Measurements from ENCODE around the gene FBXW11. TPM values are rescaled to one million over a fixed set of nuclear protein-coding genes. Genes with fewer than 3 reads are reported as not detected.
"Not testable (repeated sequence)": the region's sequence is repeated elsewhere in the genome, so short reads cannot be mapped to it uniquely, and the experiment has no call there.

FBXW11 gene
- total RNA-seq, 1 donor from 2014 or later = 71.6 TPM

- Histone ChIP-seq H3K4me3 (ENCODE audit: low read depth, low read length) (no peak overlapping the region), H3K36me3 (ENCODE audit: control insufficient read depth, insufficient read depth, low read length) (no peaks in the 10 kb centered on the region), H3K27me3 (ENCODE audit: control insufficient read depth, insufficient read depth, low read length) (no peaks in the 10 kb centered on the region)
- FAIRE-seq (no peak), DNase-seq (ENCODE audit: low read depth) (no peak)
- TF ChIP-seq, protein P1, sequence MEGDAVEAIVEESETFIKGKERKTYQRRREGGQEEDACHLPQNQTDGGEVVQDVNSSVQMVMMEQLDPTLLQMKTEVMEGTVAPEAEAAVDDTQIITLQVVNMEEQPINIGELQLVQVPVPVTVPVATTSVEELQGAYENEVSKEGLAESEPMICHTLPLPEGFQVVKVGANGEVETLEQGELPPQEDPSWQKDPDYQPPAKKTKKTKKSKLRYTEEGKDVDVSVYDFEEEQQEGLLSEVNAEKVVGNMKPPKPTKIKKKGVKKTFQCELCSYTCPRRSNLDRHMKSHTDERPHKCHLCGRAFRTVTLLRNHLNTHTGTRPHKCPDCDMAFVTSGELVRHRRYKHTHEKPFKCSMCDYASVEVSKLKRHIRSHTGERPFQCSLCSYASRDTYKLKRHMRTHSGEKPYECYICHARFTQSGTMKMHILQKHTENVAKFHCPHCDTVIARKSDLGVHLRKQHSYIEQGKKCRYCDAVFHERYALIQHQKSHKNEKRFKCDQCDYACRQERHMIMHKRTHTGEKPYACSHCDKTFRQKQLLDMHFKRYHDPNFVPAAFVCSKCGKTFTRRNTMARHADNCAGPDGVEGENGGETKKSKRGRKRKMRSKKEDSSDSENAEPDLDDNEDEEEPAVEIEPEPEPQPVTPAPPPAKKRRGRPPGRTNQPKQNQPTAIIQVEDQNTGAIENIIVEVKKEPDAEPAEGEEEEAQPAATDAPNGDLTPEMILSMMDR (IDR thresholded peaks at IDR 0.05; ENCODE audit: insufficient read depth, low read length, severe bottlenecking) = no peak
Observed at GRCh38 chr5:171980792-171981191, 25.6 kb downstream of the FBXW11 start.

GRCh38 chr5:171979606-171980005, 26.8 kb downstream of the FBXW11 start:
- H3K4me3 ChIP-seq (ENCODE audit: low read depth, low read length) = no peak overlapping the region
- H3K36me3 ChIP-seq (ENCODE audit: control insufficient read depth, insufficient read depth, low read length) = no peaks in the 10 kb centered on the region
- FAIRE-seq = no peak
- peak; percentile 21 for DNase-seq (ENCODE audit: low read depth)
- TF ChIP-seq, protein P1 (IDR thresholded peaks at IDR 0.05; ENCODE audit: insufficient read depth, low read length, severe bottlenecking) = no peak
- H3K27me3 ChIP-seq (ENCODE audit: control insufficient read depth, insufficient read depth, low read length) = no peaks in the 10 kb centered on the region

DNA sequence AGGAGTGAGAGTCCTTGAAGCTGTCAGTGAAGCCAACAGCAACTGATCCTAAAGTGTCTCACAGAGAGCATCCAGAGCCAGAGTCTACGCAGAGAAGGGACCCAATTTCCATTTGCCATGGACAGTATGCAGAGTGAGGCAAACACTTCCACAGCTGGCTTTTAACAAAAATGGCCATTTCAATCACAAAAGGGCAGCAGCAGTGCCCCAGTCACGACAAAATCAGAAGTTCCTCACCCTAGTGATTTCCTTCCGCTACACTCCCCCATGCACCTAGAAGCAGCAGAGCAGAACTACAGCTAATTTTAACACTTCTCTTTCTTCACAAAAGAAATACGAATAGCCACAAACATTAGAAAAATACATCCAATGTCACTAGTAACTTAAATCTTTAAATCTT, 27.9 kb downstream of the FBXW11 start:
- Histone ChIP-seq H3K36me3 (ENCODE audit: control insufficient read depth, insufficient read depth, low read length) (no peaks in the 10 kb centered on the region), H3K27me3 (ENCODE audit: control insufficient read depth, insufficient read depth, low read length) (no peaks in the 10 kb centered on the region), H3K4me3 (ENCODE audit: low read depth, low read length) (no peak overlapping the region)
- FAIRE-seq (no peak), DNase-seq (ENCODE audit: low read depth) (no peak)
- TF ChIP-seq, protein P1 (IDR thresholded peaks at IDR 0.05; ENCODE audit: insufficient read depth, low read length, severe bottlenecking) = no peak

- H3K36me3 ChIP-seq (ENCODE audit: control insufficient read depth, insufficient read depth, low read length) = no peaks in the 10 kb centered on the region
- DNase-seq (ENCODE audit: low read depth) (no peak), FAIRE-seq (no peak)
- H3K4me3 ChIP-seq (ENCODE audit: low read depth, low read length) = no peak overlapping the region
- no peaks in the 10 kb centered on the region for H3K27me3 ChIP-seq (ENCODE audit: control insufficient read depth, insufficient read depth, low read length)
- TF ChIP-seq, protein P1 (IDR thresholded peaks at IDR 0.05; ENCODE audit: insufficient read depth, low read length, severe bottlenecking) = no peak
Observed at GRCh38 chr5:171978016-171978415, 28.4 kb downstream of the FBXW11 start.

DNA sequence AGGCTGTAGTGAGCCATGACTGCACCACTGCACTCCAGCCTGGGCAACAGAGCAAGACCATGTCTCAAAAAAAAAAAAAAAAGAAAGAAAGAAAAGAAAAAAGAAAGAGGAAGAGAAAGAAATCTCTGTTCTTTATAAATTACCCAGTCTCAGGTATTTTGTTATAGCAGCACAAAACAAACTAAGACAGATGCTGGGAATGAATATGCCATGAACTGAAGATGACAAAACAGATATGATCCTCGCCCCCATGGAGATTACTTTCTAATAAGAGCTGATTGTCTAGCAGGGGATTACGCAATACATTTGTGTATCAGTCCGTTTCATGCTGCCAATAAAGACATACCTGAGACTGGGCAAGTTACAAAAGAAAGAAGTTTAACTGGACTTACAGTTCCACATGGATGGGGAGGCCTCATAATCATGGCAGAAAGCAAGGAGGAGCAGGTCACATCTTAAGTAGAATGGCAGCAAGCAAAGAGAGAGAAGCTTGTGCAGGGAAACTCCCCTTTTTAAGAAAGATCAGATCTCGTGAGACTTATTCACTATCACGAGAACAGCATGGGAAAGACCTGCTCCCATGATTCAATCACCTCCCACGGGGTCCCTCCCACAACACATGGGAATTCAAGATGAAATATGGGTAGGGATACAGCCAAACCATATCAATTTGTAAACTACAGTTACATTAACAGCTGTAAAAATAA, 29.0 kb downstream of the FBXW11 start:
- not testable (repeated sequence) for H3K27me3 ChIP-seq (ENCODE audit: control insufficient read depth, insufficient read depth, low read length); H3K36me3 ChIP-seq (ENCODE audit: control insufficient read depth, insufficient read depth, low read length); DNase-seq (ENCODE audit: low read depth); FAIRE-seq; H3K4me3 ChIP-seq (ENCODE audit: low read depth, low read length)

GRCh38 chr5:171975877-171976667, 30.4 kb downstream of the FBXW11 start:
- no peak for FAIRE-seq

More at GRCh38 chr5:171975877-171976667, 30.4 kb downstream of the FBXW11 start:
- TF ChIP-seq, protein P1 (IDR thresholded peaks at IDR 0.05; ENCODE audit: insufficient read depth, low read length, severe bottlenecking) = no peak
- no peak for DNase-seq (ENCODE audit: low read depth)
- Histone ChIP-seq H3K27me3 (ENCODE audit: control insufficient read depth, insufficient read depth, low read length) (no peaks in the 10 kb centered on the region), H3K4me3 (ENCODE audit: low read depth, low read length) (no peak overlapping the region), H3K36me3 (ENCODE audit: control insufficient read depth, insufficient read depth, low read length) (no peaks in the 10 kb centered on the region)
